ENCODE results near the gene ZBTB16. TPM values are rescaled to one million over a fixed set of nuclear protein-coding genes. Genes with fewer than 3 reads are reported as not detected.
A peak's percentile ranks its signal among the peaks of the same experiment; 100 is the strongest.

Gene ZBTB16
- total RNA-seq, 1 donor from 2014 or later, result 17.7 TPM

- TF ChIP-seq EZH2 (IDR thresholded peaks at IDR 0.05) (no peak), EZH2phosphoT487 (IDR thresholded peaks at IDR 0.05) (no peak), CTCF (IDR thresholded peaks at IDR 0.05) (no peak)
- DNase-seq (ENCODE audit: low spot score), result no peak
- Mint-ChIP-seq H3K9me3 (no peaks in the 10 kb centered on the region), H3K4me3 (no peak overlapping the region), H3K27me3 (ENCODE audit: insufficient read depth, low read depth) (no peaks in the 10 kb centered on the region), H3K36me3 (peaks cover 46% of the 10 kb centered on the region), H3K4me1 (peaks cover 39% of the 10 kb centered on the region), H3K27ac (no peak overlapping the region)
- Histone ChIP-seq H3K79me2 (ENCODE audit: low read depth) (no peaks in the 10 kb centered on the region), H3K27me3 (no peaks in the 10 kb centered on the region), H3K36me3 (no peaks in the 10 kb centered on the region), H3K4me2 (no peak overlapping the region), H3K4me1 (peaks cover 31% of the 10 kb centered on the region), H4K20me1 (ENCODE audit: low read depth) (no peaks in the 10 kb centered on the region), H3K27ac (no peak overlapping the region), H3K9ac (no peak overlapping the region), H3K9me3 (ENCODE audit: low read depth) (no peaks in the 10 kb centered on the region), H2AFZ (replicated peaks) (no peak overlapping the region), H3F3A (ENCODE audit: low read depth) (peaks cover 3% of the 10 kb centered on the region), H3K4me3 (no peak overlapping the region)
These were observed 187.0 kb downstream of the ZBTB16 start for GRCh38 chr11:114246321-114247069.

- no peaks in the 10 kb centered on the region for H3K27me3 Mint-ChIP-seq (ENCODE audit: insufficient read depth, low read depth)
- H3K9me3 Mint-ChIP-seq, result no peaks in the 10 kb centered on the region
- H3F3A ChIP-seq (ENCODE audit: low read depth), result peaks cover 3% of the 10 kb centered on the region
- DNase-seq (ENCODE audit: low spot score), result no peak
- no peaks in the 10 kb centered on the region for H3K9me3 ChIP-seq (ENCODE audit: low read depth)
- H3K4me2 ChIP-seq, result no peak overlapping the region
- no peaks in the 10 kb centered on the region for H4K20me1 ChIP-seq (ENCODE audit: low read depth)
- H3K27ac ChIP-seq, result no peak overlapping the region
- H3K79me2 ChIP-seq (ENCODE audit: low read depth), result no peaks in the 10 kb centered on the region
- H3K36me3 Mint-ChIP-seq, result peaks cover 49% of the 10 kb centered on the region
- H2AFZ ChIP-seq (replicated peaks), result no peak overlapping the region
- H3K36me3 ChIP-seq, result no peaks in the 10 kb centered on the region
- TF ChIP-seq CTCF (IDR thresholded peaks at IDR 0.05) (no peak), EZH2 (IDR thresholded peaks at IDR 0.05) (no peak), EZH2phosphoT487 (IDR thresholded peaks at IDR 0.05) (no peak)
- peaks cover 37% of the 10 kb centered on the region for H3K4me1 ChIP-seq
- H3K27ac Mint-ChIP-seq, result no peak overlapping the region
- H3K4me3 ChIP-seq, result no peak overlapping the region
- H3K4me3 Mint-ChIP-seq, result no peak overlapping the region
- H3K9ac ChIP-seq, result no peak overlapping the region
- H3K4me1 Mint-ChIP-seq, result peaks cover 43% of the 10 kb centered on the region
- H3K27me3 ChIP-seq, result no peaks in the 10 kb centered on the region
These were observed 187.7 kb downstream of the ZBTB16 start for GRCh38 chr11:114247070-114247789.

- H3K27me3 ChIP-seq, result no peaks in the 10 kb centered on the region
- no peaks in the 10 kb centered on the region for H3K27me3 Mint-ChIP-seq (ENCODE audit: insufficient read depth, low read depth)
- peak overlapping the region; percentile 41 for H3K27ac Mint-ChIP-seq
- peak overlapping the region; percentile 62 for H3K4me3 Mint-ChIP-seq
- H3K36me3 Mint-ChIP-seq, result peaks cover 51% of the 10 kb centered on the region
- no peaks in the 10 kb centered on the region for H3K9me3 Mint-ChIP-seq
- no peak for DNase-seq (ENCODE audit: low spot score)
- H3K4me1 Mint-ChIP-seq, result peaks cover 49% of the 10 kb centered on the region
- TF ChIP-seq EZH2phosphoT487 (IDR thresholded peaks at IDR 0.05) (no peak), EZH2 (IDR thresholded peaks at IDR 0.05) (no peak), CTCF (IDR thresholded peaks at IDR 0.05) (no peak)
- H3K4me1 ChIP-seq, result peaks cover 39% of the 10 kb centered on the region
- no peaks in the 10 kb centered on the region for H3K79me2 ChIP-seq (ENCODE audit: low read depth)
- no peak overlapping the region for H3K9ac ChIP-seq
- no peak overlapping the region for H3K4me3 ChIP-seq
- H4K20me1 ChIP-seq (ENCODE audit: low read depth), result no peaks in the 10 kb centered on the region
- H3K36me3 ChIP-seq, result no peaks in the 10 kb centered on the region
- no peaks in the 10 kb centered on the region for H3K9me3 ChIP-seq (ENCODE audit: low read depth)
- H3K4me2 ChIP-seq, result no peak overlapping the region
- no peak overlapping the region for H2AFZ ChIP-seq (replicated peaks)
- no peaks in the 10 kb centered on the region for H3F3A ChIP-seq (ENCODE audit: low read depth)
- no peak overlapping the region for H3K27ac ChIP-seq
These were observed 190.7 kb downstream of the ZBTB16 start for GRCh38 chr11:114250180-114250579.

All from neural progenitor cell (in vitro differentiated cells).